ENCODE data around the gene RBM12.
A peak's percentile ranks its signal among the peaks of the same experiment; 100 is the strongest.
"Not testable (repeated sequence)": the region's sequence is repeated elsewhere in the genome, so short reads cannot be mapped to it uniquely, and the experiment has no call there.

Gene RBM12

DNA sequence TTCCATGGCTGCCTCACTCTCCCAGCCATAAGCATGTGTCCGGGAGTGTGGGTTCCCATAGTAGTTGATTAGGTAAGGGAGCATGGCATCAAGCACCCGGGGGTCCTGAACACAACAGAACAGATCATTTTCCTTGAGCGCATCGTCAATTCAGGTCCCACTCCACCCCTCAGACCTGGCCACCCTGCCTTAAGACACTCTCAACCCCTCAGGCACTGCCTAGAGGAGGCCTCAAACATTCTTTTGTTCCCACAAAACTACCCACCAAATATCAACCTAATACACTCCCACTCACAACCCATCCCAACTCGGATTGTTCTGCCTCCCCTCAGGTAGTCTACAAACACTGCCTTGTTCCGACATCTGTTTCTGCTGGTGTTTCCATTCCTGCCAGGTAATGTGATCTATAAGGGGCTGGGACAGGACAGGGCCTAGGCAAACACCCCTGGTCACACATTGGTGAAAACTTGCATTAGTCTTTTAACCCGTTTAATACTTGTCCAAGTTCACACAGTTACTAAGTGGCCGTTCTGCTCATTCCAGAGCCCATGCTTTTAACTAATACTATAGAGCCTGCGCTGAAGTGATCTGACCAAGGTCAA is 33.1 kb upstream of the RBM12 start:
- no peak for DNase-seq

GRCh38 chr20:35695978-35696377 is 31.3 kb upstream of the RBM12 start:
- DNase-seq, result no peak

GRCh38 chr20:35695245-35695749 is 30.6 kb upstream of the RBM12 start:
- DNase-seq, result no peak

- no peak for DNase-seq
Measured at GRCh38 chr20:35690265-35690664, 25.6 kb upstream of the RBM12 start.

DNA sequence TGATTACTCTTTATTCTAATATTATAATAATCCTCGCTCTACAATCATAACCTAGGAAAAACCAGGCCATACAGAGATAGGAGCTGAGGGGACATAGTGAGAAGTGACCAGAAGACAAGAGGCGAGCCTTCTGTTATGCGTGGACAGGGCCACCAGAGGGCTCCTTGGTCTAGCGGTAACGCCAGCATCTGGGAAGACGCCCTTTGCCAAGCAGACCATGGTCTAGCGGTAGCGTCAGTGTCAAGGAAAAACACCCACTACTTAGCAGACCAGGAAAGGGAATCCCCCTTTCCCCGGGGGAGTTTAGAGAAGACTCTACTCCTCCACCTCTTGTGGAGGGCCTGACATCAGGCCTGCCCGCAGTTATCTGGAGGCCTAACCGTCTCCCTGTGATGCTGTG is 22.2 kb upstream of the RBM12 start:
- not testable (repeated sequence) for DNase-seq

DNA sequence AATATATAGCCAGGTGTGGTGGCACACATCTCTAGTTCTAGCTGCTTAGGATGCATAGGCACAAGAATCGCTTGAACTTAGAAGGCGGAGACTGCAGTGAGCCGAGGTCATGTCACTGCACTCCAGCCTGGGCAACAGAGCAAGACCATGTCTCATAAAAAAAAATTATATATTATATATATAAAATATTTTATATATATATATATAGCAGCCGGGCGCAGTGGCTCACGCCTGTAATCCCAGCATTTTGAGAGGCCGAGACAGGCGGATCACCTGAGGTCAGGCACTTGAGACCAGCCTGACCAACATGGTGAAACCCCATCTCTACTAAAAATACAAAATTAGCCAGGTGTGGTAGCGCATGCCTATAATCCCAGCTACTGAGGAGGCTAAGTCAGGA is 20.7 kb upstream of the RBM12 start:
- not testable (repeated sequence) for DNase-seq

- no peak for DNase-seq
Measured at GRCh38 chr20:35681960-35682359, 17.3 kb upstream of the RBM12 start.

- DNase-seq, result no peak
Measured at GRCh38 chr20:35680452-35681183, 15.9 kb upstream of the RBM12 start.

DNA sequence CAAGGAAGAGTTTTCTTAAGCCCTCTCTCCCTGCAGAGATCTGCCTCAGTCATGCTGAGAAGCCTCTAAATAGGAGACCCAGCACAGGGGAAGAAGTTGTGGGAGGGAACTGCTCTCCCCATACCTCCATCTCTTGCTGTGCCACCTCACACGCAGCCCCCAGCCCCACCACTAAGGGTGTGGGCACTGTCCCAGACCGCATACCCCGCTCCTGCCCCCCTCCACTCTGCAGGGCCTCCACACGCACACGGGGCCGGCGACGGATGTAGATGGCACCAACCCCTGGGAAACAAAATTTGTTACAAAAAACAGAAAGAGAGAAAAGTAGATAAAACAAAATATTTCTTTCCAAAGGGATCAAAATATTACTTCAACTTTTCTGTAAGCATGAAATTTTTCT is 10.2 kb upstream of the RBM12 start:
- DNase-seq, result no peak

DNA sequence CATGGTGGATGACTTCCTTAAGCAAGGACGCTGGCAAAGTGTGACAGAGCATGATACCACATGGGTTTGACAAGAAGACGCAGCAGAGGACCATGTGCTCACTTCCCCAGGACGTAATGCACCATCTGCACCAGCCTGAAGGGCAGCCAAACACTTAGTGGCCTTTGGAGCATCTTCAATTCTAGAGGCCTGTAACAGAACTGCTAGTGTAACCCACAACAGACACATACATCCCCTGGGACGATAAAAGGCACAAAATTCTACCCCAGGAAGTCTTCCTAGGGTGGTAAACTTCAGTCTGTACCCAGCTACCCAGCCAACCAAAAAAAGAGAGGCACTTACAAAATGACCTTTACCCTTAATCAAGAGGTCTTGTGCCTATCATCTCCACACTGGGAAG is 9.2 kb upstream of the RBM12 start:
- no peak for DNase-seq

GRCh38 chr20:35669681-35670080 is 5.0 kb upstream of the RBM12 start:
- no peak for DNase-seq

- DNase-seq, result no peak
Measured at GRCh38 chr20:35669221-35669620, 4.5 kb upstream of the RBM12 start.

DNA sequence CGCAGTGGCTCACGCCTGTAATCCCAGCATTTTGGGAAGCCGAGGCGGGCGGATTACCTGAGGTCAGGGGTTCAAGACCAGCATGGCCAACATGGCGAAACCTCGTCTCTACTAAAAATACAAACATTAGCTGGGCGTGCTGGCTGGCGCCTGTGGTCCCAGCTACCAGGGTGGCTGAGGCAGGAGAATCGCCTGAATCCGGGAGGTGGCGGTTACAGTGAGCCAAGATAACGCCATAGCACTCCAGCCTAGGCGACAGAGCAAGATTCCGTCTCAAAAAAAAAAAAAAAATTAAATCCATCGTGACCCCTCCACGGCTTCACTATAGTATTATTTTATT is 1.2 kb upstream of the RBM12 start:
- no peak for DNase-seq

DNA sequence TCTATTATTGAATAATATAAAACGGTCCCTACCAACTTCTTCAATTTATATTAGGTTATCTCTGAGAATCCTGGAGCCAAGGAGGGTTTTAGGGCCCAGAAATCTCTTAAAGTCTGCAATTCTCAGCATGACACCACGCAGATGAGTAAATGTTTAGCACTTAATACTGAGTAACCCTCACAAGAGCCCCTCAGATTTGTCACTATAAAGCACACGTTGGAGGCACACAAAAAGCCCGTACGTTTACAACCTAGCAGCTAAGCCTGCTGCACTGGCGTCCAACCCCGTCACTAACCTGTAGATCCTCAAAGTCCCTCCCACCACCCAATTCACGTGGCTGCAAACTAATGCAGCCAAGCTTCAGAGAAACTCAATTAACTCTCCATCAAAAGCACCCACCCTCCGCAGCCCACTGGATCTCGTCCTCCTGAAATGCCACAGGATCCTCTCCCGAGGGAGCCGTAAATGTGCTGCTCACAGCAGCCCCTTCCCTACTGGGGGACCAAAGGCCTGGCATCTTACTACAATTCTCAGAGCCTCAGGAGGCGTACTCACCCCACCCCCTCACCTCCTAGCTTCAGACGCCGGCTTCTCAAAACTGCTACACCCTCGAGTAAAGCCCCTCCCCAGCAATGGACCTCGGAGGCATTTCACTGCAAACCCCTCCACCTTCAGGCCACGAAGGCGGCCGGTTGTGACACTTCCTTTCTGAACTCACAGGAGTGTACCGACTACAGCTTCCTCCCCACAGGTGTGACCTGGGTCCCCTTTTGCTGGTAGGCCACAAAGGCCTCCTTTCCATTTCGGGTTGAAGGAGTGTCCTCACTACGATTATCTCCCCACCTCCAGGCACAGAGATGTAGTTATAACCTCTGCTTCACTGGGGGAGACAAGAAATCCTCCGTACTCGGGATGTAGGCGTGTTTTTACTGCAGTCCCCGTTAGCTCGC is 909 bp downstream of the RBM12 start:
- peak; percentile 33 to 80 (median 60) for DNase-seq

- peak in 1 of 5 experiments; percentile 53 for DNase-seq
Measured at GRCh38 chr20:35662551-35662950, 2.1 kb downstream of the RBM12 start.

DNA sequence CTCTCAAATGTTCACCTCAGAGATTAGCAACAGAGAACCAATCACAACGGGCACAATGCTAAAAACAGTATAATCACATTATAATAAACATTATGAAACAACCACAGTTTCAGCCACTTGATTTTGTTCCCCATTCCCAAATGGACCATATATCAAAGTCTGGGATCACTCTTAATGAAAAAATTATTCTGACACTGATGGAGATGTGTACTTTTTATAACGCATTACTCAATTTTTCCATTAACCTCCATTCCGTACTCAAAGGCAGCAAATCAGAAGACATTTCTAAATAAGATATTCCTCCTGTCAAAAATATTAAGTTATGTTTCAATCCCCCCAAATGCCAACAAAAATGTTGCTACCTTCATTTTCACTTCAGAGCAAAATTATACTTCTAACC is 2.8 kb downstream of the RBM12 start:
- DNase-seq, result no peak

DNA sequence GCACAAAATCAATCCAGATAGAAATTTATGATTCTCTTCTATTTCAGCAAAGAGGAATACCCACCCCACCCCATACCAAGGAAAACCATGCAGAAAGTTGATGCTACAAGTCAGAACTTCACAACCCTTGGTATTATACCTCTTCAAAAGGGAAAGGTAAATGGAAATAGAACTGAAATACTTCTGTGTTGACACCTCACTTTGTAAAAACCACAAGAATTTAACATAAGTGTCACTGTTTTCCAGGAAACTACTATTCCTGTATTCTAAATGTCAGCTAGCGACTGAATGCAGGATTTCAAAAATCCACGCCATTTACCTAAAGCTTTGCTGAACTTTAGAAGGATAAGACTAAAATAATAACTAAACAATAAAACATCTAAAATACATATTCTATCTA is 3.6 kb downstream of the RBM12 start:
- peak in 1 of 5 experiments; percentile 22 for DNase-seq

DNA sequence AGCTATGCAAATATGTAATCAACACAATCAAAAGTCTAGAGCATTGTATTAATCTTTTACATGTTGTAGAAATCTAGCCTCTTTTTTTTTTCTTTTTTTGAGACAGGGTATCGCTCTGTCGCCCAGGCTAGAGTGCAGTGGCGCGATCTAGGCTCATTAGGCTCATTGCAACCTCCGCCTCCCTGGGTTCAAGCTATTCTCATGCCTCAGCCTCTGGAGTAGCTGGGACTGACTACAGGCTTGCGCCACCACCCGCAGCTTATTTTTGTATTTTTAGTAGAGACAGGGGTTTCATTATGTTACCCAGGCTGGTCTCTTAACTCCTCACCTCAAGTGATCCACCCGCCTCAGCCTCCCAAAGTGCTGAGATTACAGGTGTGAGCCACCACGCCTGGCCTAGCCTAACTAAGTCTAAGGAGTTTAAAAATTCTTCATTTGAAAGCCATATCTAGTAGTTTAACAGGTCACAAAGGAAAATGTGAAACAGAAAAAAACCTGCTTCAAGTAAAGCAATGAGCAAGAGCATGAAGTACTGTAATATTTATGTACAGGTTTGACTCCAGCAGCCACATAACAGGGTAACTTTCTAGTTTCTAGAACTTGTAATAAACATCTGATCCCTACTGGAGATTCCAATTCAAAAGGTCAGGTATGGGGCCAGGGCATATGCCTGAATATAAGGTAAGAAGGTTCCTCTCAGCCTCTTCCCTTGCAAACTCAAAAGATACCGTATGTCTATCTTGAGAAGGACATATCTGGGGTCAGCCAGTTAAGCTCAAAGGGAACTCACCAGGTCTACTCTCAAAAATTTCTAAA is 4.4 kb downstream of the RBM12 start:
- peak in 1 of 5 experiments; percentile 16 for DNase-seq

GRCh38 chr20:35657271-35657670 is 7.4 kb downstream of the RBM12 start:
- DNase-seq, result peak in 1 of 5 experiments; percentile 32

GRCh38 chr20:35654415-35654814 is 10.3 kb downstream of the RBM12 start:
- DNase-seq, result no peak

GRCh38 chr20:35653893-35654292 is 10.8 kb downstream of the RBM12 start:
- DNase-seq, result no peak

- DNase-seq, result no peak
Measured at GRCh38 chr20:35653430-35653734, 11.3 kb downstream of the RBM12 start.

All from T-helper 2 cell (primary cell).